ENCODE results near the gene LIFR.
"Not testable (repeated sequence)": the region's sequence is repeated elsewhere in the genome, so short reads cannot be mapped to it uniquely, and the experiment has no call there.

The LIFR gene

GRCh38 chr5:38543886-38544285 is 12.6 kb downstream of the LIFR start:
- no peak for DNase-seq

DNA sequence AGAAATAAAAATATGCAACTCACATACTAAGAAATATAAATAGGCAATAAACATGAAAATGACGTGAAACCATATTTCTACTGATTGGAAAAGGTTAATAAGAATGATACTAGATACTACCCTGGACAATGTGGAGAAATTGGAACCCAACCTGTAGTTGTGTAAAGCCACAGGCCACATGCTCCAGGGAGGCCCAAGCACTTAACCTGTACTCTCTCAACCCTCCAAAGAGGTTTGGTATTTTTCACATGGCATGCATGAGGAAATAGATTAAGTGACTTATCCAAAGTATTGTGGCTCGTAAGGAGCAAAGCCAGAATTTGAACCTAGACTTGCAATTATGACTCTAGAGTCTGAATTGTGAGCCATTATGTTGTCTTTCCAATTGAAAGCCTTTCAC is 13.4 kb downstream of the LIFR start:
- no peak for DNase-seq

GRCh38 chr5:38541174-38541725 is 15.2 kb downstream of the LIFR start:
- no peak for DNase-seq

DNA sequence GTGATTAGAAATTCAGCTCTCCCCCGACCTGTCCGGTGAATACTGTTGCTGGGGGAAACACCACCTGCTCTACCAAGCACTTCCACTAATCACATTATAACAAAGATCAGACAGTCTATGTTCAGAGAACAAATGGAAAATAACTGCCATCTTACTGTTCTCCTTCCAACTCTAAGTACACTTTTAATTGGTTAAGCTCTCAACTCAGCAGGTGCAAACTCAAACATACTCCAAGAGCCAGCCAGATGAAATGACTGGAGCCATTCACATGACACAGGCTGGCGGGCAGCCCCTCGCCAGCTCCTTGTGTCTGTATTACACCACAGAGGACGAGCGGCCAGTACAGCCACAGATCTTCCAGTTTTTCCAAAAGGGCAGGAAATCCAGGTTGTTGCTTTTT is 16.1 kb downstream of the LIFR start:
- DNase-seq: no peak

GRCh38 chr5:38538161-38538560 is 18.3 kb downstream of the LIFR start:
- no peak for DNase-seq

DNA sequence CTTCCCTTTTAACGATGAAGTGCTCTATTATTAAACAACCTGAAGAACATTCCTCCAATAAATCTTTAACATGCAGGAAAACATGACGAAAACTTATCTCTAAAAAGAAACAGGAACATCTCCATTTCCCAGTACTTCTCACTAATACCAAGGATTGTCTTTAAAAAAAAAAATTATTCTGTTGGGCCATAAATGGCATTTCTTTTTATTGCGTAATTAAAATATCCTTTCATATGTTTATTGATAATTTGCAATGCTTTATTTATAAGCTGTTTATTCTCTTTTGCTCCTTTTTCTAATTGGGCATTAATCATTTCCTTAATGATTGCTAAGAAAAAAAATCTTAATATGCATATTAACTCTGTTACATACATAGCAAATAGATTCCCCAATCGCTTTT is 18.9 kb downstream of the LIFR start:
- no peak for DNase-seq

GRCh38 chr5:38536968-38537367 is 19.5 kb downstream of the LIFR start:
- no peak for DNase-seq

- no peak for DNase-seq
Measured at GRCh38 chr5:38535845-38536244, 20.6 kb downstream of the LIFR start.

DNA sequence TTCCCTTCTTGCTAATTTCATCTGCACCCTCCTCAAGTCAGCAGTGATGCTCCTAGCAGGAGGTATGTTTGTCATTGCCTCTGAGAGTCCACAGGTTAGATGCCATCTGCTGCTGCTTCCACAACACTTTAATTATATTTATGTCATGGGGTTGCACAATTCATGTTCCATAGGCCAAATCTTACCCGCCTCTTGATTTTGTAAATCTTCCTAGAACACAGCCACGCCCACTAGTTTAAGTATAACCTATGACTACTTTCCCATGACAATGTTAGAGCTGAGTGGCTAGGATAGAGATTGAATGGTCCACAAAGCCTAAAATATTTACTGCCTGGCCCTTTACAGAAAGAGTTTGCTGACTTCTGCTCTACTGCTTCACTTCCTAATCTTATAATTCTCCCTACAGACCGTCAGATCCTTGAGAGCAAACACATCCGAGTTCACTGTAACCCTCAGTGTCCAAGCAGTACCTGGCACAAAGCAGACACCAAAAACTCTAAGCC is 21.1 kb downstream of the LIFR start:
- no peak for DNase-seq

DNA sequence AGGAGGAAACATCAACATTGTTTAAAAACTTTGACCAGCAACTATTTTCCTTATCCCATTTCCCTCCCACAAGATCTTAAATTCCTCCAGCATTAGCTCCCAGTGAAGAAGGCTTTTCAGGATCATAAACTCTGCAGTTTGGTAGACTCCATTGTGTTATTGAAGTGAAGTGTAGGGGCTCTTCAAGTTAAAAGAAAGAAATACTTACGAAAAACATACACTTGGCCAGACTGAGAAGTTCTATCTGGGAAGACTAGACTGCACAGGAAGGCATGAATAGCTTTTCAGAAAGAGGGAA is 22.3 kb downstream of the LIFR start:
- no peak for DNase-seq

DNA sequence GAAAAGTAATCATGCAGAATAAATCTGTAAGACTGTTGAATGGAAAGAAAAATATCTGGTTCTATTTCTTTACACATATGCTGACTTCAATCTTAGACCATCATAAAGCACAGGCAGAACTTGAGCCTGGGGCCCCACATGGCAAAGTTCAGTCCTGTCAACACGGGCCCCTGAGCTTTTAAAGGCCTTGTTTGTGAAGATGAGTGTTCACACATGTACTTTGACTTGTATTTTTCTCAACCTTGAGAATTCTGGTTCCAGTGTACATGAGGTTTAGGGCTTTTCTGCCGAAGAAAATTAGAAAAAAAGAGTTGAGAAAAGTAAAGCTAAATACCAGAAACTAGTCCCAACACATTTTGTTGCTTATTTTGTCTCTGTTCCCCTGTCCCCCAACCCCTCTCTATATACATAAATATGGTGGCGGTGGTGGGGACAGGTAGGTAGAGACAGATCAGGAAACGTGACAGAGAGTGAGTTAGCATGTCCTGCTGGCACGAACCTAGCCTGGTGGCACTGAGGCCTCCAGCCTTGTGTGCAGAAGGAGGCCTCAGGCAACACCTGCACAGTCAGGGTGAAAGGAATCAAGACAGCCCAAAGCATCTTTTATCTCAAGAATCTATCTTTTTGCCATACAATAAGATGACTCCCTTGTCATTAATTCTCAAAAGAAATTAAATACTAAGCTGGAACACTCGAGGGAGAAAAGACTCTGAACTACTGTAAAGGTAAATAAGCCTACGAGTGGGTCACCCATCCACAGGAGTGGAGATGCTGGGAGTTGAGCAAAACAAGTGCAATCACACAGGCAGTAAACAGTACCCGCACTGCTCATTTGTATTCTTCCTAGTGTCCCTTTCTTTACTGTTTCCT is 22.9 kb downstream of the LIFR start:
- no peak for DNase-seq

- no peak for DNase-seq
Measured at GRCh38 chr5:38532165-38532669, 24.2 kb downstream of the LIFR start.

- no peak for DNase-seq
Measured at GRCh38 chr5:38531518-38531917, 24.9 kb downstream of the LIFR start.

DNA sequence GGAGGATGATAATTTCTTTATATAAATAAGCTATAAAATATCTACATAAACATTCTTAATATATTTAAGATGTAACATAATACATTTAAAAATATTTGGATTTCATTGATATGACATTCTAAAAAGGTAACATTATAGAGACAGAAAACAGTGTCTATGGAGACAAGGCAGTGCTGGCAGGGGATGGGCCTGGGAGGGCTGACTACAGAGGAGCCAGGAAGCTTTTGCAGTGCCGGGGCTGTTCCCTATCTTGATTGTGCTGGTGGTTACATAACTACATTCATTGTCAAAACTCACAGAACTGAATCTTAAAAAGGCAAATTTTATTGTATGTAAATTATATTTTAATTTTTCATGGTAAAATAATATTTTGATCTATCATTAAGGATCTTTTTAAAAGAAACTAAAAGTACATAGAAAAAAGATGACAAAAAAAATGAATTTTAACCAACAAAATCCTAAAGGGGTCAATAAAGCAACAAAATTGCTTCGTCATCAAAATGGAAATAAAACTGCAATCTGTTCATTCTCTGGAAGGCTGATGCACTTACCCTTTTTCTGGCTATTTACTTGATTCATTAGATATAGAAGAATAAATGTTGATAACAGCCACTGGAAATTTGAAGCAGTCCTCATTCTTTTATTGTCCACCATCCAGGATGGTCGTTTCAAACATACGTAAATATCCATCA is 26.3 kb downstream of the LIFR start:
- DNase-seq: no peak

GRCh38 chr5:38528162-38528703 is 28.2 kb downstream of the LIFR start:
- DNase-seq: no peak

DNA sequence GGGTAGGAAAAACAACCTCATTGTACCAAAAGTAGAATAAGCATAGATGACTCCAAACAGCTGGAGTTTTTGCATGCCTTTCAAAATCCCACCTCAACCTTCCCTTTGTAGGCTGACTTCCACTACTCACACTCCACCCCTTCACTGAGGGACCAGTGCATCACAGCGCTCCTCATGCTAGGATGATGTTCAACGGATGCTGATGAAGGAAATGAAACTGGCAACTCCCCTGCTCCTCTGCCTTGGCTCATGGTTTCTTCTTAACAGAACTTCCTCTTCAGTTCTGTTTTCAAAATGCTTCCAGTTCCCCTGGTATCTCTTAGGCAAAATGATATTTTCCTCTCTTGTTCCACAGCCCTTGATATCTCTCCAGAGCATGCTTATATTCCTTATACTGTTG is 29.0 kb downstream of the LIFR start:
- DNase-seq: no peak

DNA sequence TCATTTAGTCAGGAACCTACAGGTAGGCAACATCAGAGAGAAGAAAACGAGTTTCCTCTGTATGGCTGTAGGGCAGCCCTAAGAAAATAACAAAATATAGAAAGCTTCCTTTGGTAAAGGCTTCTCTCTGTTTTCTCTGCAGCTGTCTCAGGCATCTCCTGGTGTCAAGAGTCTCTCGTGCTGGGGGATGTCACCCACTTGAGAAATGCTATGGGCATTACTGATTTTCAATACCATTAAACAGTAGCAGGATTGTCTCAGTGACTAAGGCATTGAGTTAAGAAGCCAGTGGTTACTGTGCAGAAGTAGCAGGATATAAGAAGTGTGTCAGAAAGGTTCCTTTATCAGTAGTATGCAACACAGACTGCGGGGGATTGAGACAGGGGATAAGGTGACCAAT is 32.4 kb downstream of the LIFR start:
- no peak for DNase-seq

GRCh38 chr5:38519476-38519875 is 37.0 kb downstream of the LIFR start:
- DNase-seq: no peak

GRCh38 chr5:38518341-38518740 is 38.1 kb downstream of the LIFR start:
- no peak for DNase-seq

- not testable (repeated sequence) for DNase-seq
Measured at GRCh38 chr5:38516649-38517048, 39.8 kb downstream of the LIFR start.

GRCh38 chr5:38515646-38516045 is 40.8 kb downstream of the LIFR start:
- no peak for DNase-seq

DNA sequence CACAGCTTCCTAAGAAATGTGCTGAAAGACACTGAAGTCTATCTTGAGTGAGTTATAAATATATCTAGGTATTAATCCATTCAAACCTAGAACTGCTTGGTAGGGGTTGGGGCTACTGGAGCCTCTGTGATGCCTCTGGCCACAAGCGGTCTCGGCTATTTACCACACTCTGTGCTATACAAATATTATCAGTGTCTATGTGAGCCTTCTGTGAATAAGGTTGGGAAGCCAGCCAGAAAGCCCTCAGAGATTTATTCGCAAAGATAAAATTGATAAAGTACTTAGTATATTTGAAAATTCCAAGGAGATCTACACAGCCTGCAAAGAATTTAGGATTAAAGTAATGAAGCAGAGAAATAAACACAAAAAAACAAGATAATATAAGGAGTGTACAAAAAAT is 41.4 kb downstream of the LIFR start:
- no peak for DNase-seq

DNA sequence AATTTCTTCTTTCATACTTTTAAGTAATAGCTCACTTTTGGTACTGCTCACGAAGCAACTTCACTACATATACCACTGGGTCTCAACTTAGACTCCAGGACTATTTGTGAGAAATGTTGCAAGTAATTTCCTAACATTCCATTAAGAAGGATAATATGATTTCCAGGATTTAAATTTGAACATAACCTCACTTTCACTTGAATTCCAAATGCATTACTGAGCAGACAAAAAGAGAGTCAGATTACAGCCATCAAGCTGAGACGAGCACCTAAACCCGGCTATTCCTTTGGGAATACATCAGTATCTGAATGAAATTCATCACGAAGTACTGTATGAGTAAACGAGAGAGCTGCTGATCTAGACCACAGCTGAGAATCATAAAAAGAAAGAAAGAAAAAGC is 47.3 kb downstream of the LIFR start:
- DNase-seq: no peak

DNA sequence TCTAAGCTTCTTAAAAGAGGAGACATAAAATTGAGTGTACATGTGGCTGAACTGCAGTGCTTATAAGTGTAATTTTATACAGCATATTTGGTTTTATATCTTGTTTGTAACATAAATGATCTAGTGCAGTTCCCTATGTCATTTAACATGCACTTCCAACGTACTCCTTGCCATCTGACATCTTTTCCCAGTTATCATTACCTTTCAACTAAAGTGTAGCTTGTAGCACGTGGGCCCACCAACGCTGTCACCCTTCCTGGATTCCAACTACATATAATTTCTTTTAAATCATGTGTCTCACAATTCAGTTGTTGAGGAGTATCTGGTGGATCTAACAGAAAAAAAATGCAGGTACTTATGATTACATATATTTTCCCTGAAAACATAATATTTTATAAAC is 50.1 kb downstream of the LIFR start:
- no peak for DNase-seq
